GM12872 (cell line): ENCODE measurements around the gene RET.

ENCODE experiments used
- CTCF ChIP-seq: IDR thresholded peaks from 3 replicates; pipeline ENCODE4 v1.5.1; 2011; ENCODE audit warnings: low read depth, mild to moderate bottlenecking, low read length, moderate library complexity; ENCODE audit not compliant: insufficient read depth

RET gene

GRCh38 chr10:43055217-43055616 lies 21.7 kb upstream of the RET start:
- no peak for TF ChIP-seq CTCF

GRCh38 chr10:43055991-43056567 lies 20.8 kb upstream of the RET start:
- TF ChIP-seq CTCF, result no peak

GRCh38 chr10:43056568-43057011 lies 20.3 kb upstream of the RET start:
- no peak for TF ChIP-seq CTCF

GRCh38 chr10:43057231-43057711 lies 19.6 kb upstream of the RET start:
- no peak for TF ChIP-seq CTCF

- TF ChIP-seq CTCF, result no peak
Measured at GRCh38 chr10:43057831-43058340, 19.0 kb upstream of the RET start.

GRCh38 chr10:43058716-43059335 lies 18.0 kb upstream of the RET start:
- no peak for TF ChIP-seq CTCF

- TF ChIP-seq CTCF, result no peak
Measured at GRCh38 chr10:43059336-43059720, 17.5 kb upstream of the RET start.
